PC-9 (cell line): Measurements from ENCODE around the gene CTAG1B. TPM values are rescaled to one million over a fixed set of nuclear protein-coding genes. Genes with fewer than 3 reads are reported as not detected.
"Not testable (repeated sequence)": the region's sequence is repeated elsewhere in the genome, so short reads cannot be mapped to it uniquely, and the experiment has no call there.

ENCODE experiments used
- BruUV-seq: library from RNA; stranded (reverse); fragments of 400-500 nt; replicated peaks from 2 replicates; lab custom pipeline; 2021; lab: Mats Ljungman, UMichigan
- CTCF ChIA-PET: fragments of 300-600 bp; sonication (Branson Sonifier 250); formaldehyde crosslinking; loops from one replicate; lab custom pipeline; 2022; ENCODE audit warnings: antibody characterized with exemption; lab: Charles Lee
- POLR2A ChIA-PET: fragments of 300-600 bp; sonication (Branson Sonifier 250); formaldehyde crosslinking; loops from one replicate; lab custom pipeline; 2022; ENCODE audit warnings: antibody characterized with exemption; ENCODE audit not compliant: unreplicated experiment; lab: Charles Lee
- DNase-seq, 2 experiments: peaks; one replicate each; pipeline versions ENCODE4 v3.0.0 to v3.0.0-alpha.2; 2015 to 2022; ENCODE audit warnings: mixed read lengths in 1 of 2
- H2AFZ ChIP-seq: fragments of 200-600 bp; sonication (generic); 2 replicates; pipeline ENCODE4 v1.8.1; 2017; ENCODE audit warnings: antibody characterized with exemption
- H3F3A ChIP-seq: fragments of 200-600 bp; sonication (generic); 2 replicates; pipeline ENCODE4 v1.8.1; 2017; ENCODE audit warnings: antibody characterized with exemption, mild to moderate bottlenecking, low read depth; ENCODE audit not compliant: insufficient read depth
- H3K27ac ChIP-seq: fragments of 200-600 bp; sonication (generic); 2 replicates; pipeline ENCODE4 v1.6.1; 2016; ENCODE audit warnings: mixed run types
- H3K27me3 ChIP-seq: fragments of 200-600 bp; sonication (generic); 2 replicates; pipeline ENCODE4 v1.6.1; 2016; ENCODE audit warnings: low read depth, mixed run types; ENCODE audit not compliant: insufficient read depth
- H3K36me3 ChIP-seq: fragments of 200-600 bp; sonication (generic); 2 replicates; pipeline ENCODE4 v1.6.1; 2016; ENCODE audit warnings: low read depth, mixed run types
- H3K4me1 ChIP-seq: fragments of 200-600 bp; sonication (generic); replicated peaks from 2 replicates; pipeline ENCODE4 v1.6.1; 2016; ENCODE audit warnings: mixed run types; ENCODE audit not compliant: insufficient read depth
- H3K4me2 ChIP-seq: fragments of 200-600 bp; sonication (generic); 2 replicates; pipeline ENCODE4 v1.6.1; 2017; ENCODE audit warnings: mixed run types
- H3K4me3 ChIP-seq: fragments of 200-600 bp; sonication (generic); 2 replicates; pipeline ENCODE4 v1.6.1; 2016; ENCODE audit warnings: mixed run types
- H3K79me2 ChIP-seq: fragments of 200-600 bp; sonication (generic); 2 replicates; pipeline ENCODE4 v1.6.1; 2017; ENCODE audit warnings: low read depth, mixed run types
- H3K9me2 ChIP-seq: fragments of 200-600 bp; sonication (generic); 2 replicates; pipeline ENCODE4 v1.8.1; 2017; ENCODE audit warnings: mild to moderate bottlenecking; ENCODE audit not compliant: insufficient read depth
- H3K9me3 ChIP-seq: fragments of 200-600 bp; sonication (generic); 2 replicates; pipeline ENCODE4 v1.8.1; 2016; ENCODE audit warnings: low read depth; ENCODE audit not compliant: insufficient read depth
- H4K20me1 ChIP-seq: fragments of 200-600 bp; sonication (generic); 2 replicates; pipeline ENCODE4 v1.8.1; 2017; ENCODE audit not compliant: insufficient read depth
- EZH2 ChIP-seq: fragments of 200-600 bp; sonication (generic); IDR thresholded peaks from 2 replicates; pipeline ENCODE4 v1.8.0; 2017; ENCODE audit warnings: antibody characterized with exemption, low read depth
- intact Hi-C: fragments of 100-400 bp; cut with micrococcal nuclease; formaldehyde crosslinking; loops from one replicate; pipeline ENCODE4 v1.10.0; 2022; ENCODE audit not compliant: unreplicated experiment
- total RNA-seq: library from RNA; stranded (reverse); gene quantifications from 2 replicates; pipeline ENCODE4 v1.2.3, GENCODE V29; 2021
- TF ChIP-seq, protein P1 (sequence below): fragments of 200-600 bp; sonication (generic); conservative IDR thresholded peaks from 2 replicates; pipeline ENCODE4 v1.6.1; 2017; ENCODE audit warnings: mixed run types, antibody characterized with exemption, mild to moderate bottlenecking, moderate library complexity

CTAG1B gene
- total RNA-seq, 1 experiment from 2014 or later: not detected

DNA sequence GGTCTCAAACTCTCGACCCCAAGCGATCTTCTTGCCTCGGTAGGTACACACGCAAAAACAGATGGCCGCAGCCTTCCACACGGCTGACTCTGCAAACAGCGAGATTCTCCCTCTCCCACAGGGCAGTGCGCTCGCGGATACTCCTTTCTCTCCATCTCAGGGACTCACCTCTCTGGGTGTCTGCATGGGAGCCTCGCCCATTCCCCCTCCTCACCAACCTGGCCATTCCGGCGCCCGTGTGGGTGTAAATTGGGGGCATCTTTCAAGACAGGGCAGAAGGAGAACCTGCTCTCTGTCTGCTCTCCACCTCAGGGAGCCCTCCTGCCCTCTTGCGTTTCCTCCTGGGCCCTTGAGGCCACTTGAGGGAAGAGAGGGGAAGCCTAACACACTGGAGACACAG is 29.8 kb upstream of the CTAG1B start:
- CTCF ChIA-PET: no interaction called here

DNA sequence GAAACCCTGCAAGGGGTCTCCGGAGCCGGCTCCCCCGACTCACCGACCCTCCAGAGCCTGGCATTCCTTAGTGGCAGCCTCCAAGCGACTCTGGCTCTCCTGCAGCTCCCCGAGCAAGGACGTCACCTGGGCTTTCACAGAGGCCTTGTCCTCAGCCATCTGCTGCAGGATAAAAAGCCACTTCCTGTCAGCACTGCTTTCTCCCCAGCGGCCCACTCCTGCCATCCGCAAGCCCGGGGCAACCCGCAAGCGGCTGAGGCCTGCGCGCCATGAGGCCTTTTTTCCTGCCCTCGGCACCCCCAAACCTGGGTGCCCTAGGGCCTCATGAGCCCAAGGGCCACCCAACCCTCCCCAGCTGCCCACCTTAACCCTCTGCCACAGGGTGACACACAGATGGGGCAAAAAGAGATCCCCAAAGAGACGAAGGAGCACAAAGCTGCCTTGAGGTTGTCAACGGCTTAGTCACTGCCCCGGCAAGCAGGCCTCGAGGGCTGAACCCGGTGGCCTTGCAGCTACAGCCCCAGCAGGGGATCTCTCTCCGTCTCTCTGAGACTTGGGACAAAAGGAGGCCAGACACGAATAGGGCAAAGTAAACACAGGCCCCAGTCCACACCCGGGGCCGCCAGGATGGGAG is 26.8 kb upstream of the CTAG1B start:
- H3F3A ChIP-seq, H3K79me2 ChIP-seq, H3K9me3 ChIP-seq, CTCF ChIA-PET, H3K4me3 ChIP-seq, H3K27ac ChIP-seq, intact Hi-C loops, H3K36me3 ChIP-seq, H3K4me2 ChIP-seq, POLR2A ChIA-PET, DNase-seq, H2AFZ ChIP-seq, H3K4me1 ChIP-seq, H3K9me2 ChIP-seq, BruUV-seq, H4K20me1 ChIP-seq: not testable (repeated sequence)
- H3K27me3 ChIP-seq: peaks cover 13% of the 10 kb centered on the region; the same call in 1 of the 2 replicates

More for the DNA sequence above, 29.8 kb upstream of the CTAG1B start:
- no peak overlapping the region for H3K4me3 ChIP-seq
- no TSS peak for BruUV-seq
- no peaks in the 10 kb centered on the region for H3K36me3 ChIP-seq
- H3K9me2 ChIP-seq: no peaks in the 10 kb centered on the region
- no peak overlapping the region for H3K27ac ChIP-seq
- peaks cover 17% of the 10 kb centered on the region; the same call in 1 of the 2 replicates for H3K27me3 ChIP-seq
- no peak for TF ChIP-seq EZH2
- TF ChIP-seq, protein P1, sequence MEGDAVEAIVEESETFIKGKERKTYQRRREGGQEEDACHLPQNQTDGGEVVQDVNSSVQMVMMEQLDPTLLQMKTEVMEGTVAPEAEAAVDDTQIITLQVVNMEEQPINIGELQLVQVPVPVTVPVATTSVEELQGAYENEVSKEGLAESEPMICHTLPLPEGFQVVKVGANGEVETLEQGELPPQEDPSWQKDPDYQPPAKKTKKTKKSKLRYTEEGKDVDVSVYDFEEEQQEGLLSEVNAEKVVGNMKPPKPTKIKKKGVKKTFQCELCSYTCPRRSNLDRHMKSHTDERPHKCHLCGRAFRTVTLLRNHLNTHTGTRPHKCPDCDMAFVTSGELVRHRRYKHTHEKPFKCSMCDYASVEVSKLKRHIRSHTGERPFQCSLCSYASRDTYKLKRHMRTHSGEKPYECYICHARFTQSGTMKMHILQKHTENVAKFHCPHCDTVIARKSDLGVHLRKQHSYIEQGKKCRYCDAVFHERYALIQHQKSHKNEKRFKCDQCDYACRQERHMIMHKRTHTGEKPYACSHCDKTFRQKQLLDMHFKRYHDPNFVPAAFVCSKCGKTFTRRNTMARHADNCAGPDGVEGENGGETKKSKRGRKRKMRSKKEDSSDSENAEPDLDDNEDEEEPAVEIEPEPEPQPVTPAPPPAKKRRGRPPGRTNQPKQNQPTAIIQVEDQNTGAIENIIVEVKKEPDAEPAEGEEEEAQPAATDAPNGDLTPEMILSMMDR: no peak
- H3K4me1 ChIP-seq: no peaks in the 10 kb centered on the region
- H3K4me2 ChIP-seq: no peak overlapping the region
- POLR2A ChIA-PET: interaction anchor here (0.6 kb wide), 1 partner anchor 158 kb away, joined by 4 read pairs; no protein-coding TSS in a partner anchor
- DNase-seq: no peak
- H3F3A ChIP-seq: no peaks in the 10 kb centered on the region
- no peaks in the 10 kb centered on the region for H4K20me1 ChIP-seq
- no peaks in the 10 kb centered on the region for H3K79me2 ChIP-seq
- intact Hi-C loops: no loop called here
- no peaks in the 10 kb centered on the region for H3K9me3 ChIP-seq
- no peak overlapping the region for H2AFZ ChIP-seq

DNA sequence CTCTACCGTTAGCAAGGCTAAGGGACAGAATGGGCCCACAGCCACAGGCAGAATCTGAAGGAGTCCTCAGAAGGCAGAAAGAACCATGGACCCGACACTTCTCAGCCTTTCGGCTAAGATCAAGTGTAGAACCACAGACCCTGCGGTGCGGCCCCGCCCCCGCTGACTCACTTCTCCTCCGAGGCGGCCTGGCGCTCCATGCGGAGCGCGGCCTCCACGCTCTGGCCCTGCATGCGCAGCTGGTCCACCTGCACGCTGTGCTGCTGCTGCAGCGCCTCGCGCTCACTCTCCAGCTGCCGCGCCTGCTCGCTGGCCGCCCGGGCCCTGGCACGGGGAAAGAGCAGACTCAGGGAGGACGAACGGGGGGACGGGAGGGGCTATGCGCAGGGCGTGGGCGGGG is 24.6 kb upstream of the CTAG1B start:
- H3K79me2 ChIP-seq, CTCF ChIA-PET, H3K9me2 ChIP-seq, H3K27me3 ChIP-seq, H4K20me1 ChIP-seq, BruUV-seq, H3K36me3 ChIP-seq, POLR2A ChIA-PET, H3K27ac ChIP-seq, DNase-seq, H2AFZ ChIP-seq, H3K4me3 ChIP-seq, H3K9me3 ChIP-seq, H3K4me1 ChIP-seq, intact Hi-C loops, H3K4me2 ChIP-seq, H3F3A ChIP-seq: not testable (repeated sequence)

DNA sequence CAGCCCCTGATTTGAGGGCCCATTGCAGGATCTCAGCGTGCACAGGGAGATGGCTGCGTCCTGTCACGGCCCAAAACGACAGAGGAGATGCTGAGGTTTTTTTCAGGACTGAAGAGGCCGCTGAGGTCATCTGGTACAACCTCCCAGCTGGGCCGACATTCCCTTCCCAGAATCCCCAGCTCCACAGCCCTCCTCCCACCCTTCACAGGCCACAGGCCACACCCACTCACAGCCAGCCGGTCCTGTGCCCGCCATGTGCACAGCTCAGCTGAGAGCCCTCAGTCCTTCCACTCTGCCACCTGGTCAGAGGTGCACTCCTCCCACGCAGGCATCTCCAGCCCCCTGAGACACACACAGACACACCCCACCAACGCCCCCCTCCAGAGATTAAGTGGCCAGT is 22.7 kb upstream of the CTAG1B start:
- H3K27ac ChIP-seq, H3K36me3 ChIP-seq, H2AFZ ChIP-seq, POLR2A ChIA-PET, CTCF ChIA-PET, H3K4me3 ChIP-seq, intact Hi-C loops, DNase-seq, H4K20me1 ChIP-seq, H3K4me1 ChIP-seq, H3K27me3 ChIP-seq, BruUV-seq, H3F3A ChIP-seq, H3K9me2 ChIP-seq, H3K9me3 ChIP-seq, H3K79me2 ChIP-seq, H3K4me2 ChIP-seq: not testable (repeated sequence)

DNA sequence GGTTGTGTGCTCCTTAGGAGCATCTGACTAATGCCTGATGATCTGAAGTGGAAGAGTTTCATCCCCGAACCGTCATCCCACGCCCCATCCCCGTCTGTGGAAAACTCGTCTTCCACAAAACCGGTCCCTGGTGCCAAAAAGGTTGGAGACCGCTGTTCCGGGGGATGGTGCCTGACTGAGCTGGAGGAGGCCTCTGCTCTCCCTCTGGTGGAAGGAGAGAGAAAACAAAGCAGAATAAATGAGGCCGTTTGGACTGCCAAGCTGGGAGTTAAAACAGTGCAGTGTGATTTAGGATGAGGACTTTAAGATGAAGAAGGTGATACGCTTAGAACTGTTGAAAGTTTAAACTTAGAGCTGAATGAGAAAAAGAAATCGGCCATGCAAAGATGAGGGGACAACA is 14.6 kb upstream of the CTAG1B start:
- POLR2A ChIA-PET, H3K9me3 ChIP-seq, H4K20me1 ChIP-seq, H2AFZ ChIP-seq, H3K79me2 ChIP-seq, H3K27me3 ChIP-seq, H3K4me2 ChIP-seq, DNase-seq, BruUV-seq, H3K4me3 ChIP-seq, intact Hi-C loops, H3K27ac ChIP-seq, H3K36me3 ChIP-seq, H3K9me2 ChIP-seq, CTCF ChIA-PET, H3K4me1 ChIP-seq, H3F3A ChIP-seq: not testable (repeated sequence)

DNA sequence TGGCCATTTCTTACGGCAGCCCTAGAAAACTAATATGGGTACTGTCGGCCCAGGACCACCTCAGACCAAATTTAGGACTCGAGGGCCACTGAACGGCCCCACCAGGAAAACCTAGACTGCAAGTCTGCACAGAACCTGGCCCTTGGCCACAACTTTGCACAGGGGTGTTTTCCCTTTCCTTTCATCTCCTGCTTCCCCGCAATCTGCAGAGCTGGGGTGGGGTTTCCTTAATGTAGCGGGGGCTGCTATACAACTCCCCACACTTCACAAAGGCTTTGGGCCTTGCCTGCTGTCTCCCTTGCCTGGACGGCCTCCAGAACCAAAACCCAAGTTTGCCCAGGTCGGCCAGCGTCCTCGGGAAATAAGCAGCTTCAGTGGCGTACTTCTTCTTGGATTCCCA is 11.9 kb upstream of the CTAG1B start:
- H3K4me3 ChIP-seq, intact Hi-C loops, H3K4me1 ChIP-seq, POLR2A ChIA-PET, BruUV-seq, H3K9me2 ChIP-seq, H3K27ac ChIP-seq, H3K79me2 ChIP-seq, H3F3A ChIP-seq, H2AFZ ChIP-seq, H4K20me1 ChIP-seq, CTCF ChIA-PET, H3K27me3 ChIP-seq, H3K9me3 ChIP-seq, H3K36me3 ChIP-seq, H3K4me2 ChIP-seq, DNase-seq: not testable (repeated sequence)
